Loucy (cell line): Measurements from ENCODE around the gene MED31.

Experiments used
- CTCF ChIP-seq: fragments of 200-600 bp; sonication (generic); conservative IDR thresholded peaks from 2 replicates; pipeline ENCODE4 v1.5.1; 2014; ENCODE audit warnings: mild to moderate bottlenecking, antibody characterized with exemption, low read length
- EZH2phosphoT487 ChIP-seq: fragments of 200-600 bp; IDR thresholded peaks from 2 replicates; pipeline ENCODE4 v1.6.1; 2018; ENCODE audit warnings: antibody characterized with exemption, mild to moderate bottlenecking, moderate library complexity, borderline replicate concordance

GRCh38 chr17:6695565-6695964, 44.2 kb upstream of the MED31 start:
- no peak for TF ChIP-seq CTCF
- no peak for TF ChIP-seq EZH2phosphoT487
